SK-N-SH (cell line): Measurements from ENCODE around the gene TBX1. TPM values are rescaled to one million over a fixed set of nuclear protein-coding genes. Genes with fewer than 3 reads are reported as not detected.

Source experiments
- CTCF ChIA-PET: fragments of 300-600, 350-600 bp; formaldehyde crosslinking; extraction: SDS; loops from one replicate; lab custom pipeline; 2021; lab: Yijun Ruan, JAX
- POLR2A ChIA-PET: fragments of 350-600 bp; sonication (Branson Sonifier 250); formaldehyde crosslinking; extraction: SDS; loops from one replicate; lab custom pipeline; 2020; ENCODE audit warnings: antibody characterized with exemption, inconsistent platforms; lab: Yijun Ruan, JAX
- DNase-seq: peaks from one replicate; pipeline ENCODE4 v3.0.0; 2012
- H2AFZ ChIP-seq: fragments of 200-600 bp; sonication (generic); 2 replicates; pipeline ENCODE4 v1.8.1; 2016; ENCODE audit warnings: antibody characterized with exemption, mild to moderate bottlenecking, low read depth
- H3F3A ChIP-seq: fragments of 200-600 bp; sonication (generic); replicated peaks from 2 replicates; pipeline ENCODE3; 2016; ENCODE audit warnings: antibody characterized with exemption, mild to moderate bottlenecking; ENCODE audit not compliant: insufficient read depth
- H3K27ac ChIP-seq, 2 experiments: fragments of 200-500 bp in 1 of 2; fragments of 200-600 bp in 1 of 2; sonication (Bioruptor generic) in 1 of 2; sonication (generic), shearing (Covaris generic) in 1 of 2; 2 replicates each; pipeline versions ENCODE4 v1.5.1 to v1.6.1; 2014 to 2016; ENCODE audit warnings: low read depth in 2 of 2, inconsistent platforms in 1 of 2, low read length in 1 of 2, mild to moderate bottlenecking in 1 of 2, mixed read lengths in 1 of 2
- H3K27me3 ChIP-seq: fragments of 200-600 bp; sonication (generic), shearing (Covaris generic); 2 replicates; pipeline ENCODE4 v1.6.1; 2016; ENCODE audit warnings: mixed run types; ENCODE audit not compliant: insufficient read depth
- H3K36me3 ChIP-seq, 2 experiments: fragments of 200-500 bp in 1 of 2; fragments of 200-600 bp in 1 of 2; sonication (Bioruptor generic) in 1 of 2; sonication (generic) in 1 of 2; replicated peaks in 1 of 2; 2 replicates each; pipeline versions ENCODE3 to v1.5.1; 2014 to 2016; ENCODE audit warnings: low read length in 1 of 2, mild to moderate bottlenecking in 1 of 2; ENCODE audit not compliant: insufficient read depth in 2 of 2, control insufficient read depth in 1 of 2
- H3K4me1 ChIP-seq, 2 experiments: fragments of 200-500 bp in 1 of 2; fragments of 200-600 bp in 1 of 2; sonication (Bioruptor generic) in 1 of 2; sonication (generic), shearing (Covaris generic) in 1 of 2; 2 replicates each; pipeline versions ENCODE4 v1.5.1 to v1.6.1; 2014 to 2016; ENCODE audit warnings: low read depth in 1 of 2, low read length in 1 of 2, mixed run types in 1 of 2; ENCODE audit not compliant: insufficient read depth in 2 of 2, control insufficient read depth in 1 of 2
- H3K4me2 ChIP-seq: fragments of 200-600 bp; sonication (generic), shearing (Covaris generic); 2 replicates; pipeline ENCODE4 v1.6.1; 2017; ENCODE audit warnings: mixed run types
- H3K4me3 ChIP-seq, 2 experiments: fragments of 200-500 bp in 1 of 2; fragments of 200-600 bp in 1 of 2; sonication (Bioruptor generic) in 1 of 2; sonication (generic), shearing (Covaris generic) in 1 of 2; 2 replicates each; pipeline versions ENCODE4 v1.5.1 to v1.8.1; 2014 to 2016; ENCODE audit warnings: low read depth in 2 of 2, inconsistent platforms in 1 of 2, low read length in 1 of 2, mild to moderate bottlenecking in 1 of 2, mixed read lengths in 1 of 2, moderate library complexity in 1 of 2
- H3K79me2 ChIP-seq: fragments of 200-600 bp; sonication (generic); 2 replicates; pipeline ENCODE4 v1.8.1; 2017; ENCODE audit warnings: mild to moderate bottlenecking; ENCODE audit not compliant: insufficient read depth
- H3K9ac ChIP-seq: fragments of 200-600 bp; sonication (generic); 2 replicates; pipeline ENCODE4 v1.6.1; 2017; ENCODE audit warnings: mixed run types
- H3K9me2 ChIP-seq: fragments of 200-600 bp; sonication (generic); 2 replicates; pipeline ENCODE4 v1.6.1; 2017; ENCODE audit warnings: mixed run types
- H3K9me3 ChIP-seq: fragments of 200-600 bp; sonication (generic); 2 replicates; pipeline ENCODE4 v1.6.1; 2017; ENCODE audit warnings: mixed run types, mild to moderate bottlenecking, moderate library complexity
- H4K20me1 ChIP-seq: fragments of 200-600 bp; sonication (generic); 2 replicates; pipeline ENCODE4 v1.6.1; 2017; ENCODE audit warnings: mild to moderate bottlenecking, mixed run types; ENCODE audit not compliant: insufficient read depth
- ELF1 ChIP-seq: IDR thresholded peaks from 2 replicates; pipeline ENCODE4 v1.4.0; 2012
- EP300 ChIP-seq, 2 experiments: IDR thresholded peaks; 2 replicates each; pipeline versions ENCODE4 v1.4.0 to v1.6.1; 2012; ENCODE audit warnings: borderline replicate concordance in 1 of 2, low read depth in 1 of 2, low read length in 1 of 2
- FOXJ3 ChIP-seq: sonication (generic); formaldehyde crosslinking; IDR thresholded peaks from 2 replicates; pipeline ENCODE4 v1.5.1; 2020; ENCODE audit warnings: mild to moderate bottlenecking, missing genetic modification reagents
- GATA2 ChIP-seq: sonication (generic); formaldehyde crosslinking; IDR thresholded peaks from 2 replicates; pipeline ENCODE4 v1.5.0; 2020; ENCODE audit warnings: mild to moderate bottlenecking, missing genetic modification reagents
- MXI1 ChIP-seq: IDR thresholded peaks from 2 replicates; pipeline ENCODE4 v1.6.1; 2012; ENCODE audit warnings: mild to moderate bottlenecking, low read depth, low read length, improper control_type of control experiment
- NFIC ChIP-seq: IDR thresholded peaks from 2 replicates; pipeline ENCODE4 v1.4.0; 2012; ENCODE audit warnings: borderline replicate concordance
- RFX5 ChIP-seq: IDR thresholded peaks from 2 replicates; pipeline ENCODE4 v1.6.1; 2012; ENCODE audit warnings: mild to moderate bottlenecking, improper control_type of control experiment, low read length
- TEAD4 ChIP-seq: IDR thresholded peaks from 2 replicates; pipeline ENCODE4 v1.4.0; 2012; ENCODE audit warnings: mild to moderate bottlenecking, borderline replicate concordance; ENCODE audit not compliant: insufficient read depth
- USF1 ChIP-seq: IDR thresholded peaks from 2 replicates; pipeline ENCODE4 v1.4.0; 2012; ENCODE audit warnings: low read depth, borderline replicate concordance
- WGBS: methylation state at CpG from one replicate; pipeline ENCODE4 v1.1.6; 2017; ENCODE audit warnings: low lambda C conversion rate; 5-methylcytosine and 5-hydroxymethylcytosine counted together
- polyA plus RNA-seq, 3 experiments: library from polyadenylated mRNA; depleted of rRNA; stranded (reverse); fragments of >200 nt; gene quantifications; 2 replicates each; pipeline ENCODE4 v1.2.3, GENCODE V29; 2012

Gene TBX1
- polyA plus RNA-seq, 1 of the 3 experiments (the other 2 are of a cell fraction): not detected

- Histone ChIP-seq H3K36me3 (peaks cover 0 to 4% of the 10 kb centered on the region in 2 experiments), H3K9me3 (no peaks in the 10 kb centered on the region), H3K9me2 (no peaks in the 10 kb centered on the region), H3K9ac (no peak overlapping the region), H3K4me1 (peaks cover 17 to 56% of the 10 kb centered on the region in 2 experiments; a peak in 3 of 4 replicates), H3K4me3 (no peak overlapping the region), H3K27ac (no peak overlapping the region), H2AFZ (no peak overlapping the region), H3K79me2 (no peaks in the 10 kb centered on the region), H3F3A (no peaks in the 10 kb centered on the region), H3K4me2 (no peak overlapping the region), H4K20me1 (no peaks in the 10 kb centered on the region), H3K27me3 (no peaks in the 10 kb centered on the region)
- ChIA-PET POLR2A (no interaction called here), CTCF (interaction anchor here (3.4 kb wide), 1 partner anchor 65 kb away, joined by 19 read pairs; no protein-coding TSS in a partner anchor)
- WGBS: 97% methylated on average over 6 of the region's 7 CpGs
- TF ChIP-seq TEAD4 (no peak), FOXJ3 (CRISPR knock-in tag) (no peak), MXI1 (peak; percentile 78; the same call in 1 of the 2 replicates), GATA2 (CRISPR knock-in tag) (no peak)
- DNase-seq: peak; percentile 64
Measured at GRCh38 chr22:19796160-19796559, 35.6 kb downstream of the TBX1 start.

GRCh38 chr22:19797086-19798002 is 36.8 kb downstream of the TBX1 start:
- Histone ChIP-seq H3K9me2 (no peaks in the 10 kb centered on the region), H3K36me3 (peaks cover 0 to 4% of the 10 kb centered on the region in 2 experiments), H3K9me3 (no peaks in the 10 kb centered on the region), H3K4me1 (peaks cover 17 to 68% of the 10 kb centered on the region in 2 experiments; a peak in 3 of 4 replicates), H3K27ac (no peak overlapping the region; a peak in 1 of 4 replicates), H3K79me2 (no peaks in the 10 kb centered on the region), H3K9ac (no peak overlapping the region), H3K4me3 (no peak overlapping the region), H3K27me3 (no peaks in the 10 kb centered on the region), H3K4me2 (no peak overlapping the region), H4K20me1 (no peaks in the 10 kb centered on the region), H2AFZ (no peak overlapping the region), H3F3A (no peaks in the 10 kb centered on the region)
- WGBS: 88% methylated on average over 22 of the region's 24 CpGs
- POLR2A ChIA-PET: no interaction called here
- CTCF ChIA-PET: interaction anchor here (3.4 kb wide), 1 partner anchor 66 kb away, joined by 19 read pairs; no protein-coding TSS in a partner anchor
- TF ChIP-seq NFIC (no peak), RFX5 (no peak), GATA2 (CRISPR knock-in tag) (no peak), FOXJ3 (CRISPR knock-in tag) (no peak), EP300 (IDR thresholded peaks at IDR 0.05; ENCODE audit: borderline replicate concordance in 1 of 2, low read depth in 1 of 2, low read length in 1 of 2) (no peak), USF1 (no peak), ELF1 (no peak)
- no peak for DNase-seq
